ENCODE measurements around the gene ZNF43. TPM values are rescaled to one million over a fixed set of nuclear protein-coding genes. Genes with fewer than 3 reads are reported as not detected.

ZNF43 gene
- total RNA-seq, 2 donors from 2014 or later = 60.6 to 72.7 TPM

DNA sequence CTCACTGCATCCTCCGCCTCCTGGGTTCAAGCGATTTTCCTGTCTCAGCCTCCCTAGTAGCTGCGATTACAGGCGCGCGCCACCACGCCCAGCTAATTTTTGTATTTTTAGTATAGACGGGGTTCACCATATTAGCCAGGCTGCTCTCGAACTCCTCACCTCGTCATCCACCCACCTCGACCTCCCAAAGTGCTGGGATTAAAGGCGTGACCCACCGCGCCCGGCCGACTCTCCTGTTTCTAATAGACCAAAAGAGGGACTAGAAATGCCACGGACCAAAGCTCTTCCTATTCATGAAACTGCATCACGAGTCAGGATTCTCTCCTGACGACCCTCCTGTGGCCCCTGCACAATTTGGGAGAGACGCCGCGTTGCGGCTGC, 563 bp downstream of the ZNF43 start:
- Mint-ChIP-seq H3K27ac (peak overlapping the region; percentile 100), H3K9me3 (peaks cover 29% of the 10 kb centered on the region), H3K36me3 (ENCODE audit: low read depth) (peaks cover 58% of the 10 kb centered on the region), H3K4me3 (peak overlapping the region; percentile 88), H3K4me1 (peaks cover 14% of the 10 kb centered on the region), H3K27me3 (ENCODE audit: insufficient read depth) (no peaks in the 10 kb centered on the region)
- peak overlapping the region; percentile 99 for H3K27ac ChIP-seq (ENCODE audit: low read depth, low read length)
- H3K27me3 ChIP-seq (ENCODE audit: control insufficient read depth, insufficient read depth, low read length, poor library complexity, severe bottlenecking) = no peaks in the 10 kb centered on the region
- peak overlapping the region; percentile 95 for H3K4me3 ChIP-seq (ENCODE audit: low read length)
- H3K9me3 ChIP-seq (ENCODE audit: control insufficient read depth, low read length) = peaks cover 26% of the 10 kb centered on the region
- no peak for DNase-seq
- H3K4me1 ChIP-seq (ENCODE audit: control insufficient read depth, insufficient read depth, low read length) = no peaks in the 10 kb centered on the region
- WGBS, 2 experiments (ENCODE audit: insufficient coverage in 1 of 2, insufficient read length in 1 of 2) = 7 to 13% methylated on average over 14 to 23 of the region's 23 CpGs
- peaks cover 48% of the 10 kb centered on the region for H3K36me3 ChIP-seq (ENCODE audit: control insufficient read depth, insufficient read depth, low read length)
- TF ChIP-seq, protein P1, sequence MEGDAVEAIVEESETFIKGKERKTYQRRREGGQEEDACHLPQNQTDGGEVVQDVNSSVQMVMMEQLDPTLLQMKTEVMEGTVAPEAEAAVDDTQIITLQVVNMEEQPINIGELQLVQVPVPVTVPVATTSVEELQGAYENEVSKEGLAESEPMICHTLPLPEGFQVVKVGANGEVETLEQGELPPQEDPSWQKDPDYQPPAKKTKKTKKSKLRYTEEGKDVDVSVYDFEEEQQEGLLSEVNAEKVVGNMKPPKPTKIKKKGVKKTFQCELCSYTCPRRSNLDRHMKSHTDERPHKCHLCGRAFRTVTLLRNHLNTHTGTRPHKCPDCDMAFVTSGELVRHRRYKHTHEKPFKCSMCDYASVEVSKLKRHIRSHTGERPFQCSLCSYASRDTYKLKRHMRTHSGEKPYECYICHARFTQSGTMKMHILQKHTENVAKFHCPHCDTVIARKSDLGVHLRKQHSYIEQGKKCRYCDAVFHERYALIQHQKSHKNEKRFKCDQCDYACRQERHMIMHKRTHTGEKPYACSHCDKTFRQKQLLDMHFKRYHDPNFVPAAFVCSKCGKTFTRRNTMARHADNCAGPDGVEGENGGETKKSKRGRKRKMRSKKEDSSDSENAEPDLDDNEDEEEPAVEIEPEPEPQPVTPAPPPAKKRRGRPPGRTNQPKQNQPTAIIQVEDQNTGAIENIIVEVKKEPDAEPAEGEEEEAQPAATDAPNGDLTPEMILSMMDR (conservative IDR thresholded peaks at IDR 0.05) = no peak
- H3K9ac ChIP-seq (ENCODE audit: extremely low read depth, low read length, poor library complexity, severe bottlenecking) = peak overlapping the region; percentile 97

DNA sequence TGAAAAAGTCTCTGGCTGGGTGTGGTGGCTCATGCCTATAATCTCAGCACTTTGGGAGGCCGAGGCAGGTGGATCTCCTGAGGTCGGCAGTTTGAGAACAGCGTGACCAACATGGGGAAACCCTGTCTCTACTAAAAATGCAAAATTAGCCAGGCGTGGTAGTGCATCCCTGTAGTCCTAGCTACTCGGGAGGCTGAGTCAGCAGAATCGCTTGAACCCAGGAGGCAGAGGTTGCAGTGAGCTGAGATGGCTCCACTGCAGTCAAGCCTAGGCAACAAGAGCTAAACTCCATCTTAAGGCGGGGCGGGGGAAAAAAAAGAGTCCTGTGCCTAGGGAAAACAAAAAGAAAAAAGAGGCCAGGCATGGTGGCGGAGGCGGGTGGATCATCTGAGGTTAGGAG, 2.2 kb downstream of the ZNF43 start:
- peaks cover 10% of the 10 kb centered on the region for H3K4me1 Mint-ChIP-seq
- H3K36me3 ChIP-seq (ENCODE audit: control insufficient read depth, insufficient read depth, low read length) = peaks cover 45% of the 10 kb centered on the region
- TF ChIP-seq, protein P1 (conservative IDR thresholded peaks at IDR 0.05) = no peak
- H3K9me3 Mint-ChIP-seq = peaks cover 36% of the 10 kb centered on the region
- H3K27ac Mint-ChIP-seq = no peak overlapping the region
- no peak for DNase-seq
- no peaks in the 10 kb centered on the region for H3K4me1 ChIP-seq (ENCODE audit: control insufficient read depth, insufficient read depth, low read length)
- H3K4me3 ChIP-seq (ENCODE audit: low read length) = peak overlapping the region; percentile 53
- H3K27me3 ChIP-seq (ENCODE audit: control insufficient read depth, insufficient read depth, low read length, poor library complexity, severe bottlenecking) = no peaks in the 10 kb centered on the region
- peak overlapping the region; percentile 88 for H3K4me3 Mint-ChIP-seq
- no peak overlapping the region for H3K9ac ChIP-seq (ENCODE audit: extremely low read depth, low read length, poor library complexity, severe bottlenecking)
- peaks cover 43% of the 10 kb centered on the region for H3K9me3 ChIP-seq (ENCODE audit: control insufficient read depth, low read length)
- no peaks in the 10 kb centered on the region for H3K27me3 Mint-ChIP-seq (ENCODE audit: insufficient read depth)
- H3K27ac ChIP-seq (ENCODE audit: low read depth, low read length) = no peak overlapping the region
- H3K36me3 Mint-ChIP-seq (ENCODE audit: low read depth) = peaks cover 52% of the 10 kb centered on the region
- WGBS, 2 experiments (ENCODE audit: insufficient coverage in 1 of 2, insufficient read length in 1 of 2) = 96 to 97% methylated on average over 8 to 10 of the region's 10 CpGs

DNA sequence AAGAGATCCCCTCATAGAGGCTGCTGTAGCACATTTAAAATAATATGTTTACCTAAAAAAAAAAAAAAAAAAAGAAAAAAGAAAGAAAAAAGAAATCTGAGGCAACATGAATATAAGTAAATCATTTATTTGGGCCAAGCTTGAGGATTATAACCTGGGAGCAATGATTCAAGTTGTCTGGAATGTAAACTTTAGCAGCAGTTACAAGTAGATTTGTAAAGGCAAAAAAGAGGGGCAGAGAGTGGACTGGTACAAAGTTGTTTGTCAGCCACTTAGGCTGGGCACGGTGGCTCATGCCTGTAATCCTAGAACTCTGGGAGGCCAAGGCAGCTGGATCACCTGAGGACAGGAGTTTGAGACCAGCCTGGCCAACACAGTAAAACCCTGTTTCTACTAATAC, 11.3 kb downstream of the ZNF43 start:
- Mint-ChIP-seq H3K4me1 (no peaks in the 10 kb centered on the region), H3K4me3 (no peak overlapping the region), H3K27me3 (ENCODE audit: insufficient read depth) (no peaks in the 10 kb centered on the region), H3K36me3 (ENCODE audit: low read depth) (peaks cover 52% of the 10 kb centered on the region), H3K27ac (no peak overlapping the region), H3K9me3 (peaks cover 17% of the 10 kb centered on the region)
- Histone ChIP-seq H3K9ac (ENCODE audit: extremely low read depth, low read length, poor library complexity, severe bottlenecking) (no peak overlapping the region), H3K9me3 (ENCODE audit: control insufficient read depth, low read length) (peaks cover 88% of the 10 kb centered on the region), H3K27ac (ENCODE audit: low read depth, low read length) (no peak overlapping the region), H3K27me3 (ENCODE audit: control insufficient read depth, insufficient read depth, low read length, poor library complexity, severe bottlenecking) (no peaks in the 10 kb centered on the region), H3K4me1 (ENCODE audit: control insufficient read depth, insufficient read depth, low read length) (no peaks in the 10 kb centered on the region), H3K36me3 (ENCODE audit: control insufficient read depth, insufficient read depth, low read length) (peaks cover 68% of the 10 kb centered on the region), H3K4me3 (ENCODE audit: low read length) (no peak overlapping the region)
- 100% methylated on average over 1 of the region's 1 CpG for WGBS, 2 experiments (ENCODE audit: insufficient coverage in 1 of 2, insufficient read length in 1 of 2)
- DNase-seq = no peak
- TF ChIP-seq, protein P1 (conservative IDR thresholded peaks at IDR 0.05) = no peak

Measured in endodermal cell (in vitro differentiated cells).